GM18511 (cell line): ENCODE results near the gene KLK7.
"Not testable (repeated sequence)": the region's sequence is repeated elsewhere in the genome, so short reads cannot be mapped to it uniquely, and the experiment has no call there.

Experiments
- ATAC-seq: cut with Tn5 transposase; IDR thresholded peaks from one replicate; pipeline ENCODE4 v1.9.1; 2021; ENCODE audit warnings: mild to moderate bottlenecking, moderate library complexity; ENCODE audit not compliant: unreplicated experiment

The KLK7 gene

DNA sequence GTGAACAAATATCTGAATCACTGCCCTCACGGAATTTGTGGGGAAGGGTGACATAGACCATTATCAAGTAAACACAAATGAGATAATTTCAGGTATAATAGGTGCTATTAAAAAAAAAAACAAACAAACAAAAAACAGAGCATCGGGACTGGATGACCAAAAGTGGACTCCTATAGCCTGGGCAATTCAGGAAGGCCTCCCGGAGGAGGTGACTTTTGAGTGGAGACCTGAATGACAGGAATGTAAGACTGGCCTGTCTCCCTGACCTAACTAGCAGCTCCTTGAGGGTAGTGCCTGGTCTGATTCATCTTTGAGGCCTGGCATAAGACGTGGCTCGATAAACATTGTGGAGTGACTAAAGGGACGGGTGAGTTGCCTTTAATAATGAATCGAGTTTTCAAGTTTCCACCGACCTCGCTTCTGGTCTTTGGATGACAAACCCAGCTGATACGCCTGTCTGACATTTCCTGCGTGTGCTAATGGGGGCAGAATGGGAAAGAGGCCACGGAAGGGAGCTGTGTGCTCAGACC, 29.0 kb upstream of the KLK7 start:
- no peak for ATAC-seq

DNA sequence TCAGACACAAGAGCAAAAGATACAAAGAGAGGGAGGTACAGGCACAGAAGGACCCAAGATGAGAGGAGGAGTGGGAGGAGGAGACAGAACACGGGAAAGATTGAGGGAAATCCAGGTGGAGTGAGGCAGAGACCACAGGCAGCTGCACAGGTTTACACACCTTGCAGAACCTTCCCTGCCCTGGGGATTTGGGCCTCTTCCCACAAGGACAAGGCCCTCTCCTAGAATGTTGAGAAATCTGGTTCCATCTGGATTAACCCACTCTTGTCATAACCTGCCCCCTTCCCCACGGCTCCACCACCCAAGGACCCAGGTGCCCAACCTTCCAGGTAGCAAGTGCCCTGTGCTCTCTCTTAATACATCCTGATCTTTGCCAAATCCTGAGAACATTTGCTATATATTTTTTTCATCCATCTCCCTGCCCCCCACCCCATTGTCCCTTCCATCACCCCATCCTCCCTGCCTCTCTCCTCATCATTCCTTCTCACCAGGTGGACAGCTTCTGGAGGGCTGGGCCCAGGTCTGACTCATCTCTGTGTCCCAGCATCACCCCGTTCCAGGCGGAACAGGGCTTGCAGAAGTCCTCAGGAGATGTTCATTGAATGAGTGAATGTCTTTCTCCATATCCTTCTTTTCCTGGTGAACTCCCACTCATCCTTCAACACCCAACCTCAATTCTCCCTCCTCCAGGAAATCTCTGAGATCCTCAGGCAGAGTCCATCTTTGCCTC, 26.5 kb upstream of the KLK7 start:
- ATAC-seq: no peak

DNA sequence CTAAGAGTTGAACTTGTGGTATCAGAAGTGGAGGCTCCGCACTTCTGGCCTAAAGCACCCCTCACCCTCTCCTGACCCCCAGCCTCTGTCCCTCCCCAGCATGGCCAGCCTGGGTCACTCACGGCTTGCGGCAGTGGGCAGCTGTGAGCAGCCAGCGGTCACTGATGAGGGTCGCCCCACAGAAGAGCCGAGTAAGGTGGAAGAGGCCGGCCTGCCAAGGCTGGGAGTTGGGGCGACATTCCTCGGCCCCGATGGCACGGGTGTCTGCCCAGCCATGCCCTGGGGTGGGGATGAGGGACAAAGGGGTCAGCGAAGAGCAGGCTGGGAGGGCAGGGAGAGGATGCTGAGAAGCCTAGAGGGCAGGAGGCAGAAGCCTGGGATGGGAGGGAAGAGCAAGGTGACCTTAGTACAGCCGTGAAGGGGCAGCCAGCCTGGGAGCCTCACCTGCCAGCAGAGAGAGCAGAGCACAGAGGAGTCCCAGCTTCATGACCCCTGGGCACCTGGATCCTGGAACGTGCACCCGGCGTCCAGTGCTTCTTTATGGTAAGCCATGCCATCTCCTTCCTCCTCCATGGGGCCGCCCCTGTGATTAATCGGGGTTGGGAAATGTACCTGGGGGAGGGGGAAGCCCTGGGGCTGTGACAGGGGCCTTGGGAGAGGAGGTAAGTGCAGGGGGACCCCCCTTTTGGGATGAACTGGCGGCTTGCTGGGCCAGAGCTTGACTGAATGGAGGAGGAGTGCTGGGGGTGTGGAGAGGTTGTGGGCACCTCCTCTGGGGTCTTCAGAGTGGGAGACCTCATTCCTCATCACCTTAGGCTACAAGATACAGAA, 25.6 kb upstream of the KLK7 start:
- ATAC-seq: no peak

DNA sequence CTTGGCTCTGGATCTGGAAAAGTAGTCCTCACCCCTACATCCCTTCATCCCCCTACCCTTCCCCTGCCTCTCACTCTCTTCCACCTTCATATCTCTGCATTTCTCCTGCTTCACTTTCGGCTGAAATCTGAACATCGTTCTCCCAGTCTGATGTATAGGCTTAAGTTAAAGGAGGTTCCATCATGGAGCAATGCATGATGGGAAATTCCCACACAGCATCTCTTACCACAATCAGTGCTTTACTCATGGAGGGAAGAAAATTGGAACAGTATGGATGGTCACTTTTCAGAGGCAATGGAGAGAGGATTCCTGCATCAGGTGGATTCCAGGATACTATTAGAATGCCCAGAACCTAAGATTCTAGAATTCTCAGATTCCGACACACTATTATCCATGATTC, 23.8 kb upstream of the KLK7 start:
- no peak for ATAC-seq

DNA sequence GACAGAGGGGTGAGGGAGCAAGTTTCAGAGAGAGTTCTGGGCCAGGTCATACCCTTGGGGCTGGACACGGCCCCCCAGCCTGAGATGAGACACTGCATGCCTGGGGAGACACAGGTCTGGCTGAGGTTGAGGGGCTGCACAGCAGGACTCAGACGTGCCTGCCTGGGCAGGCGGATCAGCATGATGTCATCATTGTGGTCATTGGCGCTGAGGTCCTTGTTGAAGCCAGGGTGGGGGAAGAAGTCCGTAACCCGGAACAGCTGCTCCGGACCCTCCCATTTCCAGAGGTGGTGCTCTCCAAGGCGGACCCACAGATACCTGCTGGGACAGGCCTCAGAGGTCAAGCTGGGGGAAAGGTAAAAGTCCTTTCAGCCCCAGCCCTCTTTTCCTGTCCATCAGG, 22.7 kb upstream of the KLK7 start:
- ATAC-seq: no peak

DNA sequence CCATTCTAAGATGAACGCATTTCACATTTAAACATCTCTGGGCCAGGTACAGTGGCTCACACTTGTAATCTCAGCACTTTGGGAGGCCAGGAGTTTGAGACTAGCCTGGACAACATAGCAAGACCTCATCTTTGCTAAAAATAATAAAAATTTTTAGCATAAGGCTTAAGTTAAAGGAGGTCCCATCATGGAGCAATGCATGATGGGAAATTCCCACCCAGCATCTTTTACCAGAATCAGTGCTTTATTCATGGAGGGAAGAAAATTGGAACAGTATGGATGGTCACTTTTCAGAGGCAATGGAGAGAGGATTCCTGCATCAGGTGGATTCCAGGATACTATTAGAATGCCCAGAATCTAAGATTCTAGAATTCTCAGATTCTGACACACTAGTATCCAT, 21.5 kb upstream of the KLK7 start:
- no peak for ATAC-seq

DNA sequence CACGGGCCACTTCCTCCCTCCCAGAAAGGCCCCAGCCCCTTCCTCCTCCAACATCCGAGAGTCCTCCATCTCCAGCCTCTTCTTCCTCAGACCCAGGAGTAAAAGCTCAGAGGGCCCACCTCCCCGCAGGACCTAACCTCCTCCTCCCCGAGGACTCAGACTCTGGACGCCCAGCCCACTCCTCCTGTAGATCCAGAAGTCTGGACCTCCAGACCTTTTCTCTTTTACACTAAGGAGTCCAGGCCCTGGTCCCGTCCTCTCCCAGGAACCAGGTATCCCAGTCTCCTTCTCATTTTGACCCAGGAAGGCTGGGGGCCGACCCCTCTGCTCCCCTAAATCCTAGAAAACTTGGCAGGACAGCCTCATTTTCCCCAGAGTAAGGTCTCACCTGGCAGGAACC, 19.6 kb upstream of the KLK7 start:
- ATAC-seq: no peak

DNA sequence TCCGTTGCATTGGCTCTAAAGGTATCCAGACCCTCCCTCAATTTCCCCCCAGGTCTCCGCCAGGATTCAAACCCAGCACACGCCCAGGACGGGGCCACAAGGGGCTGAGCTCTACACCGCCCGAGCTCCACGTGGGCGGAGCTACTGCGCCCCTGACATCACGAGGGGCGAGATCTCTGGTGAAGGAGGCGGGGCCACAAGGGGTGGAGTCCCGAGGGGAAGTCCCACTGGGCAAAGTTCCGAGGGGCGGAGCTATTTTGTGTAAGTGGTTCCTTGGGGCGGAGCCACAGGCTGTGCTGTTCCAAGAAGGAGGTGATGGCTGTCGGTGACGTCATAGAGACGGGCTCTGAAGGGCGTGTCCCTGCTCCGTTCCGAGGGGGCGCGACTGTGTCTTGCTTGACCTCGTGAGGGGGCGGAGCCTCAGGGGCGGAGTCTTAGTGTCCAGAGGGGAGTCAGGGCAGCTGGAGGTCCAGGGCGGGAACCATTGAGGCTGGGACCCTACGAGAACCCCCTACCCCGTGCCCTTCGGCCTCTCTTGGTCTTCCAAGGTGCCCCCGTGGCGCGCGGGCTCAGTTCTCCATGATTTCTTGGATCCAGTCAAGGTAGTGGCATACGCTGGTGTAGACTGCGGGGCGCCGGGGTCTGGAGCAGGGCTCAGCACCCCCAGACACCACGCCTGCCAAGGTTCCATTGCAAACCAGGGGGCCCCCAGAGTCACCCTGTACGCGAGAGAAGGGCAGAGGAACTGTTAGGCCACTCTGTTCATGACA, 19.0 kb upstream of the KLK7 start:
- ATAC-seq: no peak

DNA sequence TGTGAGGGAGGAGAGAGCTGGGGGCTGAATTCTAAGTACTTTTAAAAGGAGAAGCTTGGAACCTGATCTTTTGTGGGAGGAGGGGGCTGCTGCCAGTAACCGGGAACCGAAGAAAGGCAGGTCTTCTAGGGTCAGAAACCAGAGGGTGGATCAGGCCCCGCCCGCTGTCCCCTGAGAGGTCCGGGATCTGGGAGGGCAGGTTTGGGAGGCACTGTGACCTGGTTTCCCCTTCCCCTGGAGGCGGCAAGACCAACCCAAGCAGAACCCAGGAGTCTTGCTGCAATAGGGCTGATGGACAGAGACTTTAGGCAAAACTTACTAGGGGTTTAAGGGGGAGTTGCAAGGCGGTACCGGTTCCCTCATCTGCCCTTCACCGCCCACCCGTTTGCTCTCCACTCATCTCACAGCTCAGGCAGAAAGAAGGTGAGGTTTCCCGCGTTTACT, 18.4 kb upstream of the KLK7 start:
- ATAC-seq: no peak

DNA sequence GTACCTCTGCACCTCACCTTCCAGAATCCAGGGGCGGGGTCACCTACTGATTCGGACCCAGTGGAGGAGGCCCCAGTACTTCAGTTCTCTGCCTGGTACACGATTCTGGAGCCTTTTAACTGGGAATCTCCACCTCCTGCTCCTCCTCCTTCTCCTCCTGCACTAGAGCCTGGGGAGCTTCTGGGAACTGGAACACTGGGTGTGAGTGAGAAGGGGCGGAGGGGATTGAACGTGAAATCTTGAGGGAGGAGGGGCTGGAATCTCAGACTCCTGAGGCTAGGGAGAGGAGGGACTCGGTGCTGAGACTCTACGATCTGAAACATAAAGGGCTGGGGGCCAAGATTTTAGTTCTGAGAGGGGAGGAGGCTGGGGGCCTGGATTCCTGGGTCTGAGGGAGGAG, 17.8 kb upstream of the KLK7 start, which contains the start of gene KLK8:
KLK8 (minus strand) TSS at position 90 of the 400 bp plus-strand sequence. CDS start 437 bp downstream, outside the sequence.
- ATAC-seq: no peak

DNA sequence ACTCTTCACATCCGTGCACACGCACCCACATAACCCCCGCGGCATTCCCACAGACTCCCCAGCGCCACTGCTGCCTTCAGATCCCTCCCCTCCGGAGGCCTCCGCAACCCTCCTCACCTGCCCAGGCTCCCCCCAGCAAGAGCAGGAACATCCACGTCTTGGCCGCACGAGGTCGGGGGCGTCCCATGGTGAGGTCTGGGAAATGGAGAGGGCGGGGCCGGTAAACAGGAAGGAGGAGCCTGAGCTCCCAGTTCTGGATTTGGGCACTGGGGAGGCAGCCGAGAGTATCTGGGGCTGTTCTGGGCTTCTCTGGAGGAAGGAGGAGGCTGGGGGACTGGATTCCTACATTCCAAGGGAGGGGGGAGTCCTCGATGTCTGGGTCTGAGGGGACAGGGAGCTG, 17.3 kb upstream of the KLK7 start:
- no peak for ATAC-seq

DNA sequence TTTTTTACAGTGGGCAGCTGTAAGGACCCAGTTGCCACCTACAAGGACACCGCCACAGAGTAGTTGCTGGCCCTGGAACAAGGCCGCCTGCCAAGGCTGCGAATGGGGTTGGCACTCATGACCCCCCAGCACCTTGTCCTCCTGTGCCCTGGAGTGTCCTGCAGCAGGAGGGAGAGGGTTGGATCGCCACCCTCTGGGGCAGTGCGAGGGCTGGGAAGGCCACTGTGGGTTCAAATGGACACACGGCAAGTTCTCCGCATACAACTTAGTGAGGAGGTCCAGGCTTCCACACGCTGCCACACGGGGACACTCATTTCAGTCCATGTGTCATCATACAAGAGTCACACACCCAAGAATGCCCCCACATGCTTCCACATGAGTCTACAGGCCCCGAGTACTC, 16.7 kb upstream of the KLK7 start:
- no peak for ATAC-seq

DNA sequence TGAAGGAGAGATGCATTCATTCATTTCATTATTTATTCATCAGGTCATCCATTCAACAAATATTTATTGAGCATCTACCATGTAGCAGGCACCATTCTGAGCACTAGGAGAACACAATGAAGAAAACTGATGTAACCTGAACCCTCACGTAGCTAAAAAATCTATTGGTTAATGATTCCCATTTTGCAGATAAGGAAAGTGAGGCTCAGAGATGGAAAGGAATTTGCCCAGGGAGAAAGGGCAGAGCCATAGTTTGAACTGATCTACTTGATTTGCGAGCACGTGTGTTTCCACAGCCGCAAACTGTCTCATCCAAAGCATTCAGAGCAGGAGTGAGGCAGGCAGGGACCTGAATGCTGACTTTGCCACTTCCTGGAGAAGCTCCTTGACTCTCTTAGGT, 15.0 kb upstream of the KLK7 start:
- no peak for ATAC-seq

DNA sequence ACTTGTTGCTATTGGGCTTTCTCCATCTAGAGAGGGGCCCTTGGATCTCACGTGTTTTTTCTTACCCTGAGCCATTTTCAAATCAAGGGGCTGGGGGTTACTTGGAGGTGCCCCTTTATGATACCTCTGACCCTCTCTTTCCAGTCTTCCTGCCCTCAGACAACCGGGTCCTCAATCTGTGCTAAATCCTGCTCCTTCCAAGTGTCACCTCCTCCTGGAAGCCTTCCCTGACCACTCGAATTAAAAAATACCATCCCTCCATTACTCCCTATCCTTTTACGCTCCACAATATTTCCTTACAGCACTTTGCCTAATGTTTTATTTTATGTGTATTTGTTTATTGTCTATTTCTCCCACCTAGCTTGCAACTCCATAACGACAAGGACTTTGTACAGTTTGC, 14.3 kb upstream of the KLK7 start:
- ATAC-seq: no peak

DNA sequence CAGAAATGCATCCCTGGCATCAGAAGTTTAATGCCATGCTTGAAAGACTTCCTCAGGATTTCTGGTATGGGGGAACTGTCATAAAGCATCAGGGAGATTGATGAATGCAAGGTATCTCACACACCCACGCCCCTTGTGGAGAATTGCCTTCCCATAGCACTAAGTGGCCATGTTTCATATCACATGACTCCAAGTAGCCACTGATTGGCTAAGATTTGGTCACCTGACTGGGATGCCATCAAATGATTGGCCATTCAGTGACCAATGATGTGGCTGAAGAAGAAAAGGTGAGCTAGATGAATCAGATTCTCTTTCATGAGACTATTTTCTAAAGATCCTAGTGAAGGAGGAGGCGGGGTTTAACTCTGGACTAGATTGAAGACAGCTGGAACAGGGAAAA, 10.4 kb upstream of the KLK7 start:
- ATAC-seq: no peak

DNA sequence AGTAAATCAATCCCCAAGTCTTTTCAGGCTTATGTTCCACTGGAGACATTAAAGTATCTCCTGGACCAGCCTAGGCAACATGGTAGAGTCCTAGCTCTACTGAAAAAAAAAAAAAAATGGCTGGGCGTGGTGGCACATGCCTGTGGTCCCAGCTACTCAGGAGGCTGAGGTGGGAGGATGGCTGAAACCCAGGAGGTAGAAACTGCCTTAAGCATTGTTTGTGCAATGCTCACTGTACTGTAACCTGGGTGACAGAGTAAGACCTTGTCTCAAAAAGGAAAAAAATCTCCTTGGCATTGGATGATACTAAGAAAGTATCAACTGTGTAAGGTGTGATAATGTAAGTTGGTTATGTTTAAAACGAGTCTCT, 8.9 kb upstream of the KLK7 start:
- ATAC-seq: no peak

DNA sequence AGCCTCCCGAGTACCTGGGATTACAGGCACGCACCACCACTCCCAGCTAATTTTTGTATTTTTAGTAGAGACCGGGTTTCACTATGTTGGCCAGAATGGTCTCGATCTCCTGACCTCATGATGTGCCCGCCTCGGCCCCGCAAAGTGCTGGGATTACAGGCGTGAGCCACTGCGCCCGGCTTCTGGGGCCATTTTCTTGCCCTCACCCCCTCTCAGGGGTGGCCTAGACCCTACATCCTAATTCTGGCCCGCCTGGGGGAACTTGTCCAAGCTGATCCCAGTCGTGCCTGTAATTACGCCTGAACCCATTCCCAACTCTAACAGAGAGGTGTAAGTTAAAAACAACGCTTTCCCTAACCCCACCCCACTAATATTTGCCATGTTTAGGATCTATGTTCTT, 699 bp upstream of the KLK7 start:
- not testable (repeated sequence) for ATAC-seq

DNA sequence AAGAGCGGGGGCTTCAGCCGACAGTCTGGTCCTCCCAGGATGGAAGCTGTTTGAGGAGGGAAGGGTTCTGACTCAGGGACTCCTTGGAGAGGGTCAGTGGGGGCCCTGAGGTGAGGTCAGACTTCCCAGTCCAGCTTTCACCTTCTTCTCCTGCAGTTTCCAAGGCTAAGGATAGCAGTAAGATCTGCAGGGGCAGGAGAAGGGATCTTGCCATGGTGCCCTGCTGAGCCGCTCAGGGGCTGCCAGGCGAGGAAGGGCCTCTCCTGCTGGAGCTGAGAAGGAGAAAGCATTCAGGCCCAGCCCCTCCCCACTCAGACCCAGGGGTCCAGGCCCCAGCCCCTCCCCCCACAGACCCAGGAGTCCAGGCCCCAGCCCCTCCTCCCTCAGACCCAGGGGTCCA, 1.5 kb downstream of the KLK7 start:
- ATAC-seq: no peak

DNA sequence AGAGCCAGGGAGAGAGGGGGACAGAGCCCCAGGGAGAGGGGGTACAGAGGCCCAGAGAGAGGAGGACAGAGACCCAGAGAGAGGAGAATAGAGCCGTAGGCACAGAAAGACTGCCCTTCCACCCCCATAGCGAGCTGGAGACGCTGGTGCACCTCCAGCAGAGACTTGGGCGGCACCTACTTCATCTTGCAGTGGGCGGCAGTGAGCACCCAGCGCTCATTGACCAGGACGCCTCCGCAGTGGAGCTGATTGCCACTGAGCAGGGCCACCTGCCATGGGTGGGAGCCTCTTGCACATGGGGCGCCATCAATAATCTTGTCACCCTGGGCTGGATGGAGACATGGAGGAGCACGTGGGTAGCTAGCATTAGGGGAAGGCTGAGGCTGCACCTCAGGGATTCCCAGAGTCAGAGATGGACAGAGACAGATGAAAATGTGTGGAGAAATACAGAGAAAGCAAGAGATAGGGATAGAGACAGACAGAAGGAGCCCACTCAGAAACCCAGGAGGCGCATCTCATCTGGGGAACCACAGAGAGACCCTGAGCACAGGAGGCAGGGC, 2.0 kb downstream of the KLK7 start:
- ATAC-seq: no peak

DNA sequence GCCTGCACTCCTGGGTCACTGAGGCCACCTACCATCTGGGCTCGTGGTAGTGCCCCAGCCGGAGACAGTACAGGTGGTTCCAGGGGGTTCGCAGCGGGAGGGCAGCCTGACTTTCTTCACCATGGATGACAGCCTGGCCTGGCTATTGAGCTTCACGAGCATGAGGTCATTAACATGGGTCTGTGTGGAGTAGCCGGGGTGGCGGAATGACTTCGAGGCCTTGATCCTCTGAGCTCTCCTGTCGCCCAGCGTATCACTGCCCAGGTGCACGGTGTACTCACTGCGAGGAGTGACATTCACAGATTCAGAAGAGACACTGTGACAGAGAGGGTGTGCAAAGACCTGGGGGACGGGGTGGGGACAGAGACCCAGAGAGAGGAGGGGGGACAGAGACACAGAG, 3.5 kb downstream of the KLK7 start:
- ATAC-seq: no peak

DNA sequence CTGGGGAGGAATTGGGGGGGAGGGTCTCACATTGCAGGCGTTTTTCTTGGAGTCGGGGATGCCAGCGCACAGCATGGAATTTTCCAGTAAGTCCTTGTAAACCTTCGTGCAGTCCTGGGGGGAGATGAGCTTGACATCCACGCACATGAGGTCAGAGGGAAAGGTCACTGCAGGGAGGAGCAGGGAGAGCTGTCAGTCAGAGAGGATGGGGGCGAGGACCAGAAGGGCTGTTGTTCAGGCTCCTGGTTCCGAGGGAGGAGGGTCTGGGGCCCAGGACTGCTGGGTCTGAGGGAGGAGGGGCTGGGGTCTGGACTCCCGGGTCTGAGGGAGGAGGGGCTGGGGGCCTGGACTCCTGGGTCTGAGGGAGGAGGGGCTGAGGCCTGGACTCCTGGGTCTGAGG, 4.0 kb downstream of the KLK7 start:
- no peak for ATAC-seq
